ENCODE measurements around the gene ZBTB43.

- TF ChIP-seq TARDBP (IDR thresholded peaks at IDR 0.05; ENCODE audit: borderline replicate concordance) (no peak), CTCF (IDR thresholded peaks at IDR 0.05 in 2 of 3, conservative IDR thresholded peaks at IDR 0.05 in 1 of 3; ENCODE audit: control insufficient read depth in 2 of 3, extremely low read depth in 1 of 3, insufficient read depth in 1 of 3, low read depth in 3 of 3, low read length in 3 of 3) (no peak), SP1 (IDR thresholded peaks at IDR 0.05; ENCODE audit: low read depth, low read length) (no peak), YY1 (IDR thresholded peaks at IDR 0.05; ENCODE audit: low read depth, low read length) (no peak), CHD4 (IDR thresholded peaks at IDR 0.05) (no peak), FOS (IDR thresholded peaks at IDR 0.05; ENCODE audit: borderline replicate concordance, extremely low read depth, insufficient read length) (no peak), POLR2AphosphoS2 (IDR thresholded peaks at IDR 0.05; ENCODE audit: low read depth, low read length) (no peak), CREM (IDR thresholded peaks at IDR 0.05; ENCODE audit: low read depth) (no peak), SUPT20H (IDR thresholded peaks at IDR 0.05; ENCODE audit: borderline replicate concordance, control insufficient read depth, low read depth, low read length) (no peak), BCLAF1 (IDR thresholded peaks at IDR 0.05) (no peak), SKIL (IDR thresholded peaks at IDR 0.05; ENCODE audit: low read depth, poor library complexity, severe bottlenecking) (no peak)
These were observed 13.2 kb upstream of the ZBTB43 start for GRCh38 chr9:126791406-126792230.
